ENCODE results near the gene HTT.

DNA sequence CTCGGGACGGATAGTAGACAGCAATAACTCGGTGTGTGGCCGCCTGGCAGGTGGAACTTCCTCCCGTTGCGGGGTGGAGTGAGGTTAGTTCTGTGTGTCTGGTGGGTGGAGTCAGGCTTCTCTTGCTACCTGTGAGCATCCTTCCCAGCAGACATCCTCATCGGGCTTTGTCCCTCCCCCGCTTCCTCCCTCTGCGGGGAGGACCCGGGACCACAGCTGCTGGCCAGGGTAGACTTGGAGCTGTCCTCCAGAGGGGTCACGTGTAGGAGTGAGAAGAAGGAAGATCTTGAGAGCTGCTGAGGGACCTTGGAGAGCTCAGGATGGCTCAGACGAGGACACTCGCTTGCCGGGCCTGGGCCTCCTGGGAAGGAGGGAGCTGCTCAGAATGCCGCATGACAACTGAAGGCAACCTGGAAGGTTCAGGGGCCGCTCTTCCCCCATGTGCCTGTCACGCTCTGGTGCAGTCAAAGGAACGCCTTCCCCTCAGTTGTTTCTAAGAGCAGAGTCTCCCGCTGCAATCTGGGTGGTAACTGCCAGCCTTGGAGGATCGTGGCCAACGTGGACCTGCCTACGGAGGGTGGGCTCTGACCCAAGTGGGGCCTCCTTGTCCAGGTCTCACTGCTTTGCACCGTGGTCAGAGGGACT lies 168.8 kb downstream of the HTT start:
- TF ChIP-seq, protein P1, sequence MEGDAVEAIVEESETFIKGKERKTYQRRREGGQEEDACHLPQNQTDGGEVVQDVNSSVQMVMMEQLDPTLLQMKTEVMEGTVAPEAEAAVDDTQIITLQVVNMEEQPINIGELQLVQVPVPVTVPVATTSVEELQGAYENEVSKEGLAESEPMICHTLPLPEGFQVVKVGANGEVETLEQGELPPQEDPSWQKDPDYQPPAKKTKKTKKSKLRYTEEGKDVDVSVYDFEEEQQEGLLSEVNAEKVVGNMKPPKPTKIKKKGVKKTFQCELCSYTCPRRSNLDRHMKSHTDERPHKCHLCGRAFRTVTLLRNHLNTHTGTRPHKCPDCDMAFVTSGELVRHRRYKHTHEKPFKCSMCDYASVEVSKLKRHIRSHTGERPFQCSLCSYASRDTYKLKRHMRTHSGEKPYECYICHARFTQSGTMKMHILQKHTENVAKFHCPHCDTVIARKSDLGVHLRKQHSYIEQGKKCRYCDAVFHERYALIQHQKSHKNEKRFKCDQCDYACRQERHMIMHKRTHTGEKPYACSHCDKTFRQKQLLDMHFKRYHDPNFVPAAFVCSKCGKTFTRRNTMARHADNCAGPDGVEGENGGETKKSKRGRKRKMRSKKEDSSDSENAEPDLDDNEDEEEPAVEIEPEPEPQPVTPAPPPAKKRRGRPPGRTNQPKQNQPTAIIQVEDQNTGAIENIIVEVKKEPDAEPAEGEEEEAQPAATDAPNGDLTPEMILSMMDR (optimal IDR thresholded peaks at IDR 0.05 in 1 of 3, IDR thresholded peaks at IDR 0.05 in 1 of 3, conservative IDR thresholded peaks at IDR 0.05 in 1 of 3; ENCODE audit: extremely low read depth in 1 of 3, insufficient read depth in 2 of 3, low read length in 3 of 3): no peak
- no peak for TF ChIP-seq EZH2 (IDR thresholded peaks at IDR 0.05; ENCODE audit: low read length)
